ENCODE data around the gene KRT4. TPM values are rescaled to one million over a fixed set of nuclear protein-coding genes. Genes with fewer than 3 reads are reported as not detected.
A peak's percentile ranks its signal among the peaks of the same experiment; 100 is the strongest.

Gene KRT4
- total RNA-seq, 1 experiment from 2014 or later: not detected

- H3K36me3 ChIP-seq (ENCODE audit: control insufficient read depth in 1 of 2, insufficient read depth in 2 of 2, low read length in 2 of 2): no peaks in the 10 kb centered on the region
- ATAC-seq: peak; percentile 87
- no peaks in the 10 kb centered on the region for H3K27me3 ChIP-seq (ENCODE audit: insufficient read depth, low read length)
- ChIA-PET RAD21 (ENCODE audit: low non-redundant PET in 1 of 2, low total read pairs in 2 of 2, uncharacterized antibody in 2 of 2, unreplicated experiment in 2 of 2) (no interaction called here), POLR2A (no interaction called here), CTCF (no interaction called here)
- H3K9ac ChIP-seq (ENCODE audit: low read length): no peak overlapping the region
- TF ChIP-seq MAX (IDR thresholded peaks at IDR 0.05) (0 out of 2 replicates have a peak, but pooled peaks have one; percentile 30), RAD21 (IDR thresholded peaks at IDR 0.05; ENCODE audit: low read depth) (no peak), SP1 (IDR thresholded peaks at IDR 0.05; ENCODE audit: low read depth) (0 out of 2 replicates have a peak, but pooled peaks have one; percentile 4), POLR2A (IDR thresholded peaks at IDR 0.05; ENCODE audit: borderline replicate concordance, extremely low read depth, insufficient read depth, insufficient read length) (no peak), CBX3 (IDR thresholded peaks at IDR 0.05; ENCODE audit: low read depth) (0 out of 2 replicates have a peak, but pooled peaks have one; percentile 30), JUND (IDR thresholded peaks at IDR 0.05) (peak; percentile 73), REST (IDR thresholded peaks at IDR 0.05; ENCODE audit: low read depth) (no peak), ZFX (IDR thresholded peaks at IDR 0.05) (no peak), FOSL1 (IDR thresholded peaks at IDR 0.05; ENCODE audit: low read depth) (peak; percentile 77; the same call in 1 of the 2 replicates)
- BruUV-seq (replicated peaks): no TSS peak
- H4K20me1 ChIP-seq (ENCODE audit: insufficient read depth): no peaks in the 10 kb centered on the region
- H3K79me2 ChIP-seq (ENCODE audit: insufficient read depth, low read length): no peaks in the 10 kb centered on the region
- H3K27ac ChIP-seq (ENCODE audit: low read depth, low read length): no peak overlapping the region
- no peak overlapping the region for H3K4me3 ChIP-seq (replicated peaks in 1 of 2; ENCODE audit: low read depth in 1 of 2, low read length in 2 of 2)
- intact Hi-C loops (cut with micrococcal nuclease): no loop called here
- peak overlapping the region; percentile 37 for H3K4me2 ChIP-seq (ENCODE audit: low read length)
- peak; percentile 31 for DNase-seq (ENCODE audit: low read depth, low spot score)
- H3K9me3 ChIP-seq (ENCODE audit: control insufficient read depth in 1 of 2, insufficient read depth in 1 of 2, low read depth in 1 of 2, low read length in 2 of 2): no peaks in the 10 kb centered on the region
- H3K4me1 ChIP-seq (ENCODE audit: control insufficient read depth in 1 of 2, insufficient read depth in 2 of 2, low read length in 2 of 2): peaks cover 8 to 42% of the 10 kb centered on the region in 2 experiments; a peak in 3 of 4 replicates
- H2AFZ ChIP-seq (ENCODE audit: low read depth, low read length, poor library complexity, severe bottlenecking): peak overlapping the region; percentile 28
- no peaks in the 10 kb centered on the region for H3K9me2 ChIP-seq (ENCODE audit: insufficient read depth)
Observed at GRCh38 chr12:52798671-52799504, 15.0 kb downstream of the KRT4 start.
